ENCODE results near the gene GNGT2.

GNGT2 gene

DNA sequence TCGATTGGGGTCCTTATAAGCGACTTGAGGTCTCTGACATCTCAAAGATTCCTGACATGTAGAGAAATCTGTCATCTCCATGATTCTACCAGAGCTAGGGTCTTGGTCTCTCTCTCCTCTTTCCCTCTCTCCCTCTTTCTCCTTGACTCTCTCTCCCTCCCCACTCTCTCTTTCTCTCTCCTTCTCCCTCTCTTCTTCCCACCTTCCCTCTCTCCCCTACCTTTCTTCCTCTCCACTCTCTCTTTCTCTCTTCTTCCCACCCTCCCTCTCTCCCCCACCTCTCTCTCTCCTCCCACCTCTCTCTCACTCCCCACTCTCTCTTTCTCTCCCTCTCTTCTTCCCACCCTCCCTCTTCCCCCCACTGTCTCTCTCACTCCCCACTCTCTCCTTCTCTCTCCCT is 45.2 kb downstream of the GNGT2 start:
- DNase-seq: no peak

DNA sequence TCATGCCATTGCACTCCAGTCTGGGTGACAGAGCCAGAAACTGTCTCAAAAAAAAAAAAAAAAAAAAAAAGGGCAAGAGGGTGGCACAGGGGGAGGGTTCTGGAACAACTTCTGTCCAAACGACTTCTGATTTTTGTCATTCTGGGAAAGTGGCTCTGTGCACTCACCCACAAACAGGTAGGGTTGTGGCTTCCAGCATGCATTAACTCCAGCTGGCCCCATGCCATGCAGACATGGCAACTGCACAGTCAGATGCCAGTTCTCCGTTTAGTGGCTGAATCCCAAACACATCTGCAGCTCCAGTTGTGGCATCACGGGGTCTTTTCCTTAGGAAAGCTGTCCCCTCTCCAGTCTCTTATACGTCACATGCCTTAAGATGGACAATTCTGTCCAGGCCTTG is 47.5 kb downstream of the GNGT2 start:
- no peak for DNase-seq

DNA sequence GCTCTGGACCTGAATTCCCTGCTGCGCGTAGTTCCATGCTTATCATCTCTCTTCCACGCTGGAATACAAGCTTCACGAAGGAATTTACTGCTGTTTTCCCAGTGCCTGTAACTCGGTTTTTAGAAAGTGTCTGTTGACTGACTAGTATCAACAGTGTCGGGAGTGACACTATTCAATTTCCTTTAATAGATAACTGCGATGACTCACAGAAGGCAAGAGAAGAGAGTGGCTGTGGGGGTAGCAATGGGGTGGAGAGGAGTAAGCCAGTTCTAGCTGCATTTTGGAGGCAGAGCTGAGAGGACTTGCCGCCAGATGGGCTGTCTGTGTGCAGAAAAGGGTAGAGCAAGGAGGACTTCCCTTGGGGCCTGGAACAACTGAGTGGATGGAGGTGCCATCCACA is 52.6 kb downstream of the GNGT2 start:
- no peak for DNase-seq

DNA sequence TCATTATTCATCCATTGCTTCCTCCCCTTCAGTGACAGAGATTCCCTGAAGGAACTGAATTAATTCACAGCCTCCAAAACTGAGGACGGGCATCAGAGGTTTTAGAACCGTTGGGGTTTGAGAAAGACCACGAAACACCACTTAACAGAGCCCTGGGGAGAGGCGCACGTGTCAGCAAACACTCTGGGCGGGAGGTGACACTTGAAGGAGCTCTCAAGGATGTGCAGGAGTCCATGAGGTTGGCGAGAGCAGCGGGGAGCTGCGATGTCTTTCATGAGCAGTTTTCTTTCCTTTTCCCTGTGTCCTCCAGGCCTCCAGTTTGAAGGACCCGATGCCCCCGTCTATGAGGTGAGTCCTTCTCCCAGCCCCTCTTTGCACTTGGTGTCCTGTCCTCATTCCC is 54.1 kb downstream of the GNGT2 start:
- no peak for DNase-seq

Data from NCI-H446 (cell line).